HG02970 (cell line): ENCODE results near the gene SV2C.
"Not testable (repeated sequence)": the region's sequence is repeated elsewhere in the genome, so short reads cannot be mapped to it uniquely, and the experiment has no call there.

Source experiments
- ATAC-seq: cut with Tn5 transposase; IDR thresholded peaks from one replicate; pipeline ENCODE4 v1.9.1; 2021; ENCODE audit warnings: mild to moderate bottlenecking, moderate library complexity, moderate number of reproducible peaks; ENCODE audit not compliant: unreplicated experiment, low FRiP score

The SV2C gene, protein sequence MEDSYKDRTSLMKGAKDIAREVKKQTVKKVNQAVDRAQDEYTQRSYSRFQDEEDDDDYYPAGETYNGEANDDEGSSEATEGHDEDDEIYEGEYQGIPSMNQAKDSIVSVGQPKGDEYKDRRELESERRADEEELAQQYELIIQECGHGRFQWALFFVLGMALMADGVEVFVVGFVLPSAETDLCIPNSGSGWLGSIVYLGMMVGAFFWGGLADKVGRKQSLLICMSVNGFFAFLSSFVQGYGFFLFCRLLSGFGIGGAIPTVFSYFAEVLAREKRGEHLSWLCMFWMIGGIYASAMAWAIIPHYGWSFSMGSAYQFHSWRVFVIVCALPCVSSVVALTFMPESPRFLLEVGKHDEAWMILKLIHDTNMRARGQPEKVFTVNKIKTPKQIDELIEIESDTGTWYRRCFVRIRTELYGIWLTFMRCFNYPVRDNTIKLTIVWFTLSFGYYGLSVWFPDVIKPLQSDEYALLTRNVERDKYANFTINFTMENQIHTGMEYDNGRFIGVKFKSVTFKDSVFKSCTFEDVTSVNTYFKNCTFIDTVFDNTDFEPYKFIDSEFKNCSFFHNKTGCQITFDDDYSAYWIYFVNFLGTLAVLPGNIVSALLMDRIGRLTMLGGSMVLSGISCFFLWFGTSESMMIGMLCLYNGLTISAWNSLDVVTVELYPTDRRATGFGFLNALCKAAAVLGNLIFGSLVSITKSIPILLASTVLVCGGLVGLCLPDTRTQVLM

DNA sequence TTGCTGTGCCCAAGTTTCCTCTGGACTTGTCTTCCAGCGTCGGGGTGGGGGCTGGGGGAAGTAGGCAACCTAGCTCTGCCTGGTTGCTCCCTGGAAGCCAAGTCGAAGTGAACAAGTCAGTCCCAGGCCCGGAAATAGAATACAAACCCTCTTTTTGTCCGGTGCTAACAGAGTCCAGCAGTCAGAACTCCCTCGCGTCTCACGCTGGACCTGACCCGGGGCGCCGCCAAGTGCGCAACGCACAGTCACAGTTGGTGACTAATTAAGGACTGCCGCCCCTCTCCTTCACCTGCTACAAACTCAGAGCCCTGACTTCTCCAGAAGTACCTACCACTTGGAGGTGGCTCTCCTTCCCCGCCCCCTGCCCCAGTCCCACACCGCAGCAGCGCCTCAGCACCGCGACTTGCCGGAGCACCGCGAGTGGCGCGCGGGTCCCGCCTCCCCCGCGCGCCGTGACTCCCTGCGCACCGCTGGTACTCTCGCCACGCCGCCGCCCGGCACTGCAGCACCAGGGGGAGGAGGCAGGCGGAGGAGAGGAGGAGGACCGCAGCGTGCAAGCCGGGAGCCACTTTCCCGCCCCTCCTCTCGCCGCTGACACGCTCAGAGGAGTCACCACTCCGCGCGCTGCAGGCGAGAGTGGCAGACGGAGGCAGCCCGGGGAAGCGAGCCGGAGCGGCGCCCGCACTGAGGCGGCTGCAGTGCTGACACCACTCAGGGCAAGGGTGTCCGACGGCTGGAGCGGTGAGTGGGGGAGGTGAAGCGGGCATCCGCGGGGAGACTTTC, at the start of gene SV2C:
Gene SV2C, plus strand, starts transcription at position 612 of the 783 bp plus-strand sequence. CDS start 48,368 bp downstream, outside the sequence.
- no peak for ATAC-seq

DNA sequence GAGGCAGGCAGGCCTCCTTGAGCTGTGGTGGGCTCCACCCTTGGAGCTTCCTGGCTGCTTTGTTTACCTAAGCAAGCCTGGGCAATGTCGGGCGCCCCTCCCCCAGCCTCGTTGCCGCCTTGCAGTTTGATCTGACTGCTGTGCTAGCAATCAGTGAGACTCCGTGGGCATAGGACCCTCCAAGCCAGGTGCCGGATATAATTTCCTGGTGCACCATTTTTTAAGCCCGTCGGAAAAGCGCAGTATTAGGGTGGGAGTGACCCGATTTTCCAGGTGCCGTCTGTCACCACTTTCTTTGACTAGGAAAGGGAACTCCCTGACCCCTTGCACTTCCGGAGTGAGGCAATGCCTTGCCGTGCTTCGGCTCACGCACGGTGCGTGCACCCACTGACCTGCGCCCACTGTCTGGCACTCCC, 45.4 kb upstream of the SV2C start:
- not testable (repeated sequence) for ATAC-seq

DNA sequence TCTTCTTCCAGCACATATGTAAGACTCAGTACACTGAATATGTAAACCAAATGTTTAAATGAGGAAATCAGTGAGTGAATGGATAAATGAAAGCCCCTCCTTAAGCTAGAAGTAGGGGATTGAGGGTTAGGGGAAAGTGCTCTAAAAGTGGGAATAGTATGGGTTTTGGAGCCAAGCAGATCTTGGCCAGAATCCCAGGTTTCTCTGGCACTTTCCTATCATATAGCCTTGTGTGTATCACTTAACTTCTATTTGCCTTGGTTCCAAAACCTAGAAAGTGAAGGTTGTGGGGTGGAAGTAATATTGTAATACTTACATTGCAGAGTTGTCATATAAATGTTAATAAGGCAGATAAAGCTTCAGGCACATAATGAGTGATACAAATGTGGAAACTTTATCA, 45.0 kb upstream of the SV2C start:
- ATAC-seq: no peak

DNA sequence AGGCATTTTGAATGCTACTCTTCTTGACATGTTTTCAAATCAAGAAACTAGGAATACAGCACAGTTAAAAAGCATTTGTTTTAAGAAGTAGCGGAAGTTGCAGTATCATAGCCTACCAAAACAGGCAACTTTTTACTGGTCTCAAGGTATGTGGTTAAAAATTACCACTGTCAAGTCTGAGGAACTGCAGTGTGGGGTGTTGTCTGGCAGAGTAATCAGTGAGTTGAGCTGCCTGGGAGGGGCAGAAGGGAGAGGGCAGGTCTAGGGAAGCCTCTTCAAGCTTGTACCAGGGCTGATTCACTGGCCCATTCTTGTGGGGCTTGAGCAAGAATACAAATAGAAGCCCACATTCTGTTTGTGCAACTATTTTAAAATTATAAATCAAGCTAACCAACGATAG, 42.4 kb upstream of the SV2C start:
- no peak for ATAC-seq

DNA sequence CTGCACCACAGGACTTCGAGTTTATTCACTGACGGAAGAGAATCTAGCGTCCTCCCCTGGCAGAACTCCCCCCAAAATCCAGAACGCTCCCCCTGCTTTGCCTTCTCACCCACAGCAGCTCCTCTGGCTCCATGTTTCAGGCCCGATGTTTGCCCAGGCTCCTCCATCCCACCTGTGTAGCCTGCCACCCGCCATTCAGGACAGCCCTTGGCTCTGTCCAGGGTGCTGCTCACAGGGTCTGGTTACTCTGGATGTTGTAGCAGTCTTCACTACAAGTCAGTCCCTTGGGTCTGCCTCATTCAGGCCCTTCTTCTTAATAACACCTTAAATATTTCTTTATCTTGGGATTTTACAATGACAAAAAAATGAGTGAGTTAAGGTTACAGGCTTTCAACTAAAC, 41.3 kb upstream of the SV2C start:
- no peak for ATAC-seq

DNA sequence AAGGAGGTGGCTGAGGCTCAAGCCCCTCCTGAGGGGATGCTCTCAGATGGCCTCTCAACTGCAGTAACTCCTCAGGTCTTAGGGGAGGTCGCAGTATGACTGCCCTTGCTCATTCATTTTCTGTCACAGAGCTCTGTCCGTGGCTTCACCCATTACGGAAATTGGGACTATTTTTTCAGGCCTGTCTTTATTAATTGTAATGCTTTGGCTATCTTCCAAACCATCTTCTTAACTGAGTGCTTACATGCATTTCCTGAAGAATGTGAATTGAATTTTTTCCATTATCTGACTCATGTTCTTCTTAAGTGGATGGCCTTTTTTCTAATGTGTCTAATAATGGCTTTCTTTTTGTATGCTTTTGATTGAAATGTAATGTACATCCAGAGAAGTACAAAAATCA, 36.4 kb upstream of the SV2C start:
- ATAC-seq: no peak

DNA sequence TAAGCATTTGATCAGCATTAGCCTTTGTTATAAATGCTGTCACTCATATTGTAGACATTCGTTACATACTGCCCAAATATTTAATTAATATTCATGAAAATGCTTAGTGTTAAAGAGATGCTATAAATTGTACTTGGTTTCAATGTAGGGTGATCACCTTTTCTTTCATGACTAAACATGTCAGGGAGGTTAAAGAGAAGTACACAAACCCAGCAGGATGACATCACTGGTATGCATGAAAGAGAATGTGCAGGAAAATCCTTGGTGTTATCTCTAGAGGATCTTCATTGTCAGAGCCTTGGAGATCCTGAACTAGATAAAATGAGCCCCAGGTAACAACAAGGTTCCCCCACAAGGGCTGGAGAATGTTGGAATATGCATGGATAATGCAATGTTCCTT, 33.0 kb upstream of the SV2C start:
- no peak for ATAC-seq

DNA sequence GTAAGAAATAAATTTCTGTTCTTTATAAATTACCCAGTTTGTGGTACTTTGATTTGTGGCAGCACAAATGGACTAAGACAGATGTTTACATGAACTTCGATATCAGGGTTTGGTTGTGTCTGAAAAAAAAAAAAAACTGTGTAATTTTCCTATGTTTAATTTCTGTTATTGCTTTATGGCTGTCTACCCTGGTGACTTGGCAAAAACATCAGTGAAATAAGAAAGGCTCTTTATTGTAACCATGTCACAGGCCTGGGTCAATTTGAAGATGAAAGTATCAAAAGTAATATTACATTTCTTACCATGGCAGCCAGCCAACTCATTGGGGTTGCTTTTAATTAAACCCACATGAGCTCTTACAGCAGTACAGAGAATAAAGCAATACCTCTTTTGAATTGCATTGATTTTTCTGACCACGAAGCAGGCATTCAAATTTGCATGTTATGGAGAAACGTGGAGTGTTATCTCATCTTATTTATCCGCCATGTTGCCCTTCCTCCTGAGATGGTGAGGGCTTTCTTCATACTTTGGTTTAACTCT, 20.6 kb upstream of the SV2C start:
- no peak for ATAC-seq

DNA sequence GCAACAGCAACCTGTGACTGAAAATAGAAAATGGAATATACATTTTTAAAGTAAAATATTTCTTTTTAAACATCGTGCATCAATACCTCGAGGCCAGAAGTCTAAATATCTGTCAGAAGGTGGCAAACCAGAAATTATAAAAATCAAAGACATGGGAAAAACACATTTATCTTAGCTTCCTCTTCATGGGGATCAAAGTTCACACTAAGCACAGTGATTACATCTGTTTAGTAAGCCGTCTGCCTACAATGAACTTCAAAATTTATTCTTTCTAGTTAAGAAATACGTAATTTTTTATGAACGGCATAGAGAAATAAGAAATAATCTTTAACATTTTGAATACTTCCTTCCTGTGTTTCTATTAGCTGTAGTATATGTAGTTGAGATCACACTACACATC, 17.9 kb upstream of the SV2C start:
- no peak for ATAC-seq

DNA sequence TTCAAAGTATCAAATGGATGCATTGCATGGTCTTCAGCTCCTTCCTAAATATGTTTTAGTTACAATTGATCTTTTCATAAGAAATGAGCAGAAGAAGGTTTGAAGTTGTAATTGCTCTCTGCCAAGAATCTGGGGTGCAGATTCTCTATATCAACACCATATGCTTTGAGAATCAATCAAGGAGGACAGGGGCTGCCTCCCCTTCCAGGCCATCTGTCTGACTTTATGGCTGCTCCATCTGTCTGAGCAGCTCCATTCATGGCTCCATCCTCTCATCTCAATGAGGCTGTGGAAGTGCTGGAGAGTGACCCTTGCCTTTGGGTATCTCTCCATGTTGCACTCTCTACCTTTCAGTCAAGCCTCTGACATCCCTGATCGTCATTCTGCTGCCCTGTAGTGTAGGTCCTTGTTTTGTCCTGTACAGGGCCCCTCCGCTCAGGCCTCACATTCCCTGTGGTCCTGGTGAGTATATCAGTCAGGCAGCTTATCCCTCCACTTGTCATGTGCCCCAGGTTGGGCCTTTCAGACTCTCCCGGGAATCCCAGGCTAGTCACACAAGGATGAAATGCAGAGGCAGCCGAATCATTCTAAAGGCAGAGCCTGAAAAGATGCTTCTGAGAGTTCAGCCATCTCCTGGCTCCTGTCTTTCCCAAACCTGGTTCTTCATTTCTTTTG, 14.0 kb upstream of the SV2C start:
- no peak for ATAC-seq

DNA sequence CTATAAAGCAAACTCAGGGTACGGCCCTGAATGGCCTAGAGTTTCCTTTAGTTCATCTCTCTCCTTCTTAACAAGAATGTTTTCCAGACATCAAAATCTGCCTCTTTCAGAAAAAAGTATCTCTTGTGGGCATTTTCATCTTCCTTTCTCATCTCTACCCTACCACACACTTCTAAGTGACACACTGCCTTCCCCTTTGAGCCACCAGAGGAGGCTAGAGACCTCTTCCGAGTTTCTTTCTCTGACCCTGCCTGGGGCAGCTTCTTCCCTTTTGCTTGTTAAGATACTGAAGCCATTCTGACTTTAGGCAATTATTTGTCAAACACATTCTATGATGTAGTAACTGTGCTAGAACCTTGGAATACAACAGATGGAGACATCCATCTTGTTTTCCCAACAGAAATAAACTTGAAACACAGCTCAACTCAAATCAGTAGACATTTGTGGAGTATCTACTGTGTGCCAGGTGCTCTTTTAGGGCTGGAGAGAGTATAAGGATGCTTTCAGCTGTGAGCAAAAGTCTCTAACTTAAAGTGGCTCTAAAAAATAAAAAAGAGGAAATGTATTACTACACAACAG, 8.6 kb upstream of the SV2C start:
- ATAC-seq: no peak

DNA sequence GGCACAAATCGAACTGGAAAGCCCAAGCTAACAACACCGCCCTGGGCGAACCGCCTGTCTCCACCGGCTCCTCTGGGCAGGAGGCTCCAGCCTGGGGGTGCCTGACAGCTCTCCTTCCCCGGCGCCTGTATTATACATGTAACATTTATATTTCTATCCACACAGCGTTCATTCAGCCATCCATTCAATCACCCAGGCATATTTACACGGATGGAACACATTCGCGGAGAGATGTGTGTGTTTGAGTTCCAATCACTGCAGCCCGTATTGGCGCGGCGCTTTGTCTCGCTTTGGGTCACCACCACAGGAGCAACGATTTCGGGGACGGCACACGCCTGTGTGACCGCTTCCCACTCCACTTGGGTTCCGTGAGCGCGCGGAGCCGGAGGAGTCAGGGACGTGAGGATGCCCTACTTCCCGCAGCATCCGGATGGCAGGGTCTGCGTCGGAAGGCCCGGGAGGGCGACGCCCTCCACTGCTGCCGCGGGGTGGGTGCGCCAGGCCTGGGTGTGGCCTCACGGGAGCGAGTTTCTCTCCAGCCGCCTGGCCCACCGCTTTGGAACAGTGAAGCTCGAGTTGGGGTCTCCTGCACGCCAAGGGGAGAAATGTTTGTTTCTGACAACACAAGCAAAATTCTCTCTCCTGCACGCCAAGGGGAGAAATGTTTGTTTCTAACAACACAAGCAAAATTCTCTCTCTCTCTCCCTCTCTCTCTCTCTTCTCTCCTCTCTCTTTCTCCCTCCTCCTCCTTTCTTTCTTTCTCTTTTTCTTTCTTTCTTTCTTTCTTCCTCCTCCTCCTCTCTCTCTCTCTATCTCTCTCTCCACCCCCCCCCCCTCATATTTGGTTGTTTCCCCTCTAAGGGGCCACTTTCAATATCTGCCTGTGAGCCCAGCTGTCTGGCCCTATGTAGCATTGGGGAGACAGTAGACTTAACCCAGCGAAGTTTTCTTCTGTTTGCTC, 1.1 kb upstream of the SV2C start:
- ATAC-seq: no peak

DNA sequence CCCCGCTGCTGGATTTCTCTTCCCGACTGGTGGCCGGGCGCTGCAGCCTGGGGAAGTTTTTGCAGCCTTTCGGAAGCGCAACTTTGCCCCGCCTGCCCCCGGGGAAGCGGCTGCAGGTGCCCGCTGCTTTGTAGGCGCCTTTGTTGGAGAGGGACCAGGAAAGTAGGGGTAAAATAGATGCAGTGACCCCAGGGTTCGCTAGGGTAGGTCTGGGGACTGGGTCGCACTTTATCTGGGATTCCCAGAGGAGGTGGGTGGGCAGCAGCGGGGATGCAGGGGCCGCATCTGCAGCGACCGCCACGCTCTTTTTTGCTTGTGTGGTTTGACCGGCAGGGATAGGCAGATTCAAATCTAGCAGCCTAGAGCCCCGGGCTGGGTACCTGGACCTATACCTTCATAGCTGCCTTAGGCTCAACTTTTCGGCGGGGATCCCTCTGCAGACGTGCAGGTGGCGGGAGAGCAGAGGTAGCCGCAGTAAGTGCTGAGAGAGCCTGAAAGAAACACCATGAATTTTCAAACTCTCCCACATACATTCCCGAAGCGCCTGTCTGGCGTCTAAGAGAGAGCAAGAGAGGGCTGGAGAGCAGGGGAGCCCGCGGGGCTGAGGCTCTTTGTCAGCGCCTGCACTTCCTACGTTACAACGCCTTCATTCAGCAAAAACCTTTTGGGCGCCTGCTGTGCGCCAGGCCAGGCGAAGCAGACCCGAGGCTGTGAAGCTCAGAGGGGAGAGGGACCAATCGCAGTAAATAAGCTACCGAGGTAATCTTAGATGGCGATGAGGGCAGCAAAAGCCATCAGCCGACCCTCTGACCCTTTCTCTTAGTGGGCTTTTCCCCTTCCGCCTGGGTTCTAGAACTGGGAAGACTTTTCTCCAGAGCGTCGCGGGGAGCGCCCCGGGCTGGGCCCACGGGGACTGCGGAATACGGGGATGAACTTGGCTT, 642 bp downstream of the SV2C start:
- no peak for ATAC-seq

DNA sequence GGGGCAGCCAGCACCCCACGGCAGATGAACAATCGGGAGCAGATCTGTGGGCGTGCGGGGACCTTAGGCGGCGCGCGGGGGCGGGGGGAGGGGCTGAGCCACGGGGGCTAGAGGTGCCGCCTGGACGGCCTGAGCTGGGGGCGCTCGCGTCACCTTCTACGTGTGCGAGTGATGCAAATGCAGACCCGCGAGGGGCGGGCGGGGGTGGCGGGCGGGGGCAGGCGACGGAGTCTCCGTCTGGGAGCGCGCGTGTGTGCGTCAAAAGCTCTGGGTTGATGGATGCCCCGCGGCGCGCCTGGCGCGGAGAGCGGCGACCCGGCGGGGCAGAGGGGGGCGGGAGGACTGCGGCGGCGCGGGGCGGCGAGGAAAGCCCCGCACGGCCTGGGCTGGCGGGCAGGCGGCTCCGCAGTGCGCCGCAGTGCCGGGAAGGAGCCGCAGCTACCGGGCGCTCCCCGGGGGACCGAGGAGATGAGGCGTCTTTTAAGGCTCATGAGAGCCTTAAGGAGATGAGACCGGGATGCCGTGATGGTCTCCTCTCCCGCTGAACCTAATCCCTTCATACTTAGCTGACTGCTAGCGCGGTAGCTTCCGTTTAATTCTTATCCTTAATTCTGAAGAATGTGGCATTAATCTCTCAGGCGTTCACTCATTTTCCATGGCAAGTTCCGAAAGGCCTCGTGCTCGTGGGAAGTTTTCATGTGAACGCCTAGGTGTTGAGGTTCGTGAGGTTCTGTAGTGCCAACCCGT, 1.5 kb downstream of the SV2C start:
- ATAC-seq: no peak

DNA sequence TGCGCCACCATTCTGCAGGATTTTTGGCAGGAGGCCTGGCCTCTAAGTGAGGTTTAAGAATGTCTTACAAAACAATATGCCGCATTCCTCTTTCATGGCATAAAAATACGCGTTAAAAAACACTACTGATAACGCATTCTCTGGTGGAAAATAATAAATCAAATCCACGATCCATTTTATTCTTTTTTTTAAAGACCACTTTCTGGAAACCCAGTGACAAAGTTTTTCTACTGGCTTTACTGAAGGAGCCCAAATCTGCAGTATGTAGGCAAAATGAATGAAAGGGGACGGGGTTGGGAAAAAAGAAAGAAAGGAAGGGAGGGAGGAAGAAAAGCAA, 2.0 kb downstream of the SV2C start:
- no peak for ATAC-seq

DNA sequence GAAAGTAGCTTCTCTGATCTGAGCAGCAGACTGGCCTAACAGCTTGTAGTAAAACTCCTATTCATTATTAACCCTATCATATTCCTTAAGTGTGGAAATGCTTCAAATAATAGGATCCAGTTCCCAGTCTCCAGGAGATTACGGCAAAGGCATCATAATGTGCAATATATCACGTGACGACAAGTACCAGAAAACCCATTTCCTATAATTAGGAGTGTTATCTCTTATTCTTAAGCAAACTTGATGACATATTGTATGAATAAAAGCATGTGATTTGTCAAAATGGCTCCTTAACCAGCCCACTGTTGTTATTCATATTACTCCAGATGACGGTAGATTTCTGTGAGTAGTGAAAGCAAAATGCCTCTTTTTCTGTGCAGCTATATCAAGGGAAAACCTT, 2.9 kb downstream of the SV2C start:
- ATAC-seq: no peak

DNA sequence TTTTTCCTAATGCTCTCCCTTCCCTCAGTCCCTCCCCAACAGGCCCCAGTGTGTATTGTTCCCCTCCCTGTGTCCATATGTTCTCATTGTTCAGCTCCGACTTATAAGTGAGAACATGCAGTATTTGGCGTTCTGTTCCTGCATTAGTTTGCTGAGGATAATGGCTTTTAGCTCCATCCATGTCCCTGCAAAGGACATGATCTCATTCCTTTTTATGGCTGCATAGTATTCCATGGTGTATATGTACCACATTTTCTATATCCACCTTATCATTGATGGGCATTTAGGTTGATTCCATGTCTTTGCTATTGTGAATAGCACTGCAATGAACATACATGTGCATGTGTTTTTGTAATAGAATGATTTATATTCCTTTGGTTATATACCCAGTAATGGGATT, 6.0 kb downstream of the SV2C start:
- not testable (repeated sequence) for ATAC-seq
